K562 (cell line): ENCODE data around the gene GLT1D1. TPM values are rescaled to one million over a fixed set of nuclear protein-coding genes. Genes with fewer than 3 reads are reported as not detected.

Experiments
- ATAC-seq: fragments of 200-7000 bp; cut with Tn5 transposase; 3 replicates; pipeline ENCODE4 v1.9.1; 2020; ENCODE audit warnings: moderate library complexity
- BruUV-seq: library from RNA; stranded (reverse); fragments of 400-500 nt; replicated peaks from 2 replicates; lab custom pipeline; 2021; lab: Mats Ljungman, UMichigan
- CTCF ChIA-PET: fragments of 300-600 bp; formaldehyde crosslinking; extraction: SDS; loops from one replicate; lab custom pipeline; 2021; ENCODE audit warnings: low intra/inter-chr PET ratio; lab: Yijun Ruan, JAX
- POLR2A ChIA-PET: fragments of 300-600, 350-650 bp; sonication (Branson Sonifier 250); formaldehyde crosslinking; extraction: SDS; loops from one replicate; lab custom pipeline; 2021; ENCODE audit warnings: antibody characterized with exemption, inconsistent platforms; lab: Yijun Ruan, JAX
- DNase-seq, 4 experiments: peaks; one replicate each; pipeline versions ENCODE4 v3.0.0 to v3.0.0-alpha.2; 2011 to 2018; ENCODE audit warnings: low spot score in 3 of 4, mixed read lengths in 3 of 4; ENCODE audit errors: extremely low read depth in 1 of 4
- FAIRE-seq: peaks from 2 replicates; lab custom pipeline; 2011; peaks lifted over from hg19 to GRCh38; lab: Jason Lieb, UNC
- H2AFZ ChIP-seq: 2 replicates; pipeline ENCODE4 v1.6.0; 2011; ENCODE audit warnings: low read depth, low read length, control low read depth, inconsistent platforms
- H3K27ac ChIP-seq: fragments of 200-600 bp; 3 replicates; pipeline ENCODE4 v1.8.0; 2011; ENCODE audit warnings: low read depth, mild to moderate bottlenecking, control low read depth, inconsistent platforms, low read length, moderate library complexity, mixed read lengths; ENCODE audit errors: extremely low read depth
- H3K27me3 ChIP-seq, 2 experiments: fragments of 300-600 bp in 1 of 2; 2 replicates in 1 of 2; 3 replicates in 1 of 2; pipeline versions ENCODE4 v1.6.0 to v1.8.0; 2011; ENCODE audit warnings: inconsistent platforms in 2 of 2, low read length in 2 of 2, mild to moderate bottlenecking in 1 of 2, mixed read lengths in 1 of 2, moderate library complexity in 1 of 2; ENCODE audit not compliant: control insufficient read depth in 2 of 2, insufficient read depth in 2 of 2
- H3K36me3 ChIP-seq: fragments of 300-600 bp; 3 replicates; pipeline ENCODE4 v1.8.0; 2011; ENCODE audit warnings: mild to moderate bottlenecking, low read length, inconsistent platforms; ENCODE audit not compliant: control insufficient read depth, insufficient read depth
- H3K4me1 ChIP-seq, 2 experiments: fragments of 200-600 bp in 1 of 2; replicated peaks in 1 of 2; 2 replicates in 1 of 2; 3 replicates in 1 of 2; pipeline versions ENCODE4 v1.5.1 to v1.8.0; 2011; ENCODE audit warnings: inconsistent platforms in 2 of 2, low read length in 2 of 2, mild to moderate bottlenecking in 1 of 2, mixed read lengths in 1 of 2, moderate library complexity in 1 of 2; ENCODE audit not compliant: control insufficient read depth in 2 of 2, insufficient read depth in 2 of 2
- H3K4me2 ChIP-seq: 2 replicates; pipeline ENCODE4 v1.6.1; 2011; ENCODE audit warnings: low read length, control low read depth, inconsistent platforms, mixed read lengths; ENCODE audit not compliant: insufficient read depth
- H3K4me3 ChIP-seq: fragments of 200-600 bp; sonication (generic), shearing (Covaris generic); 2 replicates; pipeline ENCODE4 v1.5.1; 2016; ENCODE audit warnings: control low read depth, inconsistent platforms
- H3K79me2 ChIP-seq: fragments of 200-600 bp; 3 replicates; pipeline ENCODE4 v1.8.0; 2011; ENCODE audit warnings: low read length, inconsistent platforms; ENCODE audit not compliant: control insufficient read depth, insufficient read depth
- H3K9ac ChIP-seq, 2 experiments: 2 replicates each; pipeline versions ENCODE4 v1.6.0 to v1.6.1; 2011; ENCODE audit warnings: low read depth in 2 of 2, low read length in 2 of 2, control low read depth in 1 of 2, inconsistent platforms in 1 of 2, mild to moderate bottlenecking in 1 of 2, mixed read lengths in 1 of 2; ENCODE audit not compliant: insufficient read depth in 1 of 2
- H3K9me1 ChIP-seq: one replicate; pipeline ENCODE4 v1.6.0; 2011; ENCODE audit warnings: inconsistent platforms, mild to moderate bottlenecking, low read length, moderate library complexity; ENCODE audit not compliant: control insufficient read depth, insufficient read depth
- H3K9me3 ChIP-seq: replicated peaks from 2 replicates; pipeline ENCODE4 v1.5.1; 2011; ENCODE audit warnings: low read depth, low read length, inconsistent platforms; ENCODE audit not compliant: control insufficient read depth, insufficient read depth
- H4K20me1 ChIP-seq: replicated peaks from 2 replicates; pipeline ENCODE4 v1.6.1; 2011; ENCODE audit warnings: low read length, inconsistent platforms, mixed read lengths; ENCODE audit not compliant: control insufficient read depth, insufficient read depth
- BCOR ChIP-seq: fragments of 450-650 bp; IDR thresholded peaks from 2 replicates; pipeline ENCODE4 v1.6.1; 2016
- CREBBP ChIP-seq: IDR thresholded peaks from one replicate; pipeline ENCODE4 v1.6.1; 2012; ENCODE audit warnings: low read depth, mild to moderate bottlenecking, control low read depth, inconsistent platforms, low read length
- DACH1 ChIP-seq: fragments of 450-650 bp; IDR thresholded peaks from 2 replicates; pipeline ENCODE4 v1.6.1; 2018; ENCODE audit not compliant: partially characterized antibody
- E4F1 ChIP-seq: fragments of 250-450 bp; sonication (Bioruptor Pico); IDR thresholded peaks from 2 replicates; pipeline ENCODE4 v1.5.0; 2021; ENCODE audit warnings: mild to moderate bottlenecking, borderline replicate concordance
- ELF1 ChIP-seq: fragments of 200-800 bp; sonication (Bioruptor generic); IDR thresholded peaks from 2 replicates; pipeline ENCODE4 v1.6.1; 2016; ENCODE audit warnings: missing genetic modification characterization, missing compliant biosample characterization
- ELK3 ChIP-seq: fragments of 450-650 bp; formaldehyde crosslinking; IDR thresholded peaks from 2 replicates; pipeline ENCODE4 v1.4.0; 2020; ENCODE audit warnings: mild to moderate bottlenecking
- HEY1 ChIP-seq: fragments of 250-450 bp; sonication (Bioruptor Pico); IDR thresholded peaks from 2 replicates; pipeline ENCODE4 v1.5.0; 2020; ENCODE audit warnings: mild to moderate bottlenecking, moderate library complexity, borderline replicate concordance
- HMG20A ChIP-seq: fragments of 450-650 bp; formaldehyde crosslinking; conservative IDR thresholded peaks from 2 replicates; pipeline ENCODE4 v1.4.0; 2020; ENCODE audit warnings: mild to moderate bottlenecking, mixed read lengths
- JUNB ChIP-seq: fragments of 450-650 bp; formaldehyde crosslinking; conservative IDR thresholded peaks from 2 replicates; pipeline ENCODE4 v1.4.0; 2020; ENCODE audit warnings: mild to moderate bottlenecking
- KLF6 ChIP-seq: fragments of 250-450 bp; sonication (Bioruptor Pico); IDR thresholded peaks from 2 replicates; pipeline ENCODE4 v1.4.0; 2020; ENCODE audit warnings: mild to moderate bottlenecking, moderate library complexity, borderline replicate concordance
- L3MBTL2 ChIP-seq: fragments of 450-650 bp; IDR thresholded peaks from 2 replicates; pipeline ENCODE4 v1.6.1; 2016; ENCODE audit warnings: mild to moderate bottlenecking, moderate library complexity
- NFE2L1 ChIP-seq: fragments of 450-650 bp; IDR thresholded peaks from 2 replicates; pipeline ENCODE4 v1.6.1; 2016; ENCODE audit warnings: missing genetic modification characterization, low read depth, mild to moderate bottlenecking, missing compliant biosample characterization, moderate library complexity, borderline replicate concordance
- ZEB2 ChIP-seq: fragments of 450-650 bp; IDR thresholded peaks from 2 replicates; pipeline ENCODE4 v1.6.1; 2016
- ZNF354B ChIP-seq: fragments of 250-450 bp; sonication (Bioruptor Pico); IDR thresholded peaks from 2 replicates; pipeline ENCODE4 v1.4.0; 2020
- ZSCAN29 ChIP-seq: fragments of 450-650 bp; IDR thresholded peaks from 2 replicates; pipeline ENCODE4 v1.6.1; 2017
- ZZZ3 ChIP-seq: fragments of 450-650 bp; IDR thresholded peaks from 2 replicates; pipeline ENCODE4 v1.6.1; 2016; ENCODE audit warnings: antibody characterized with exemption, mild to moderate bottlenecking, moderate library complexity
- WGBS: fragments of 100-300 bp; shearing (Covaris generic); methylation state at CpG from one replicate; pipeline ENCODE4 v1.1.6; 2016; ENCODE audit warnings: low coverage, mixed read lengths; ENCODE audit not compliant: insufficient coverage; ENCODE audit errors: missing lambda C conversion rate; 5-methylcytosine and 5-hydroxymethylcytosine counted together
- in situ Hi-C: fragments of 300-500 bp; cut with MboI; formaldehyde crosslinking; loops from 4 replicates; pipeline ENCODE4 v1.15.0; 2018; ENCODE audit warnings: inconsistent platforms, mixed read lengths
- intact Hi-C: fragments of 100-400 bp; cut with micrococcal nuclease; formaldehyde crosslinking; loops from 2 replicates; pipeline ENCODE4 v1.14.2; 2022
- polyA plus RNA-seq, 8 experiments: library from polyadenylated mRNA; depleted of rRNA in 4 of 8; stranded (reverse) in 5 of 8; unstranded in 3 of 8; fragments of >200 nt; fragmentation: Nextera tagmentation in 2 of 8; fragmentation: Illumina TruSeq in 1 of 8; extraction: Ambion mirVana in 2 of 8; extraction: Trizol in 1 of 8; gene quantifications; 2 replicates each; pipeline versions ENCODE4 v1.2.1 to v1.2.3, GENCODE V29; 2011 to 2014; ENCODE audit warnings: inconsistent platforms in 1 of 8, missing spikeins in 1 of 8
- total RNA-seq, 7 experiments: library from RNA; depleted of rRNA in 6 of 7; stranded (reverse); fragments of >200 nt in 6 of 7; fragmentation: Illumina TruSeq in 2 of 7; extraction: Trizol in 2 of 7; gene quantifications; 2 replicates each; pipeline versions ENCODE4 v1.2.1 to v1.2.3, GENCODE V29; 2011 to 2021; ENCODE audit warnings: low replicate concordance in 1 of 7

GLT1D1 gene
- total and polyA plus RNA-seq, 9 of the 15 experiments (the other 6 are each of a cell fraction or from before 2014, with no cell fraction given): 0.04 TPM; not detected in 8

- Histone ChIP-seq H3K79me2 (no peaks in the 10 kb centered on the region), H4K20me1 (no peaks in the 10 kb centered on the region), H3K9me3 (no peaks in the 10 kb centered on the region), H3K27me3 (peaks cover 25 to 52% of the 10 kb centered on the region in 2 experiments; a peak in 4 of 5 replicates), H3K4me3 (no peak overlapping the region), H3K9ac (no peak overlapping the region), H3K4me2 (no peak overlapping the region), H3K36me3 (no peaks in the 10 kb centered on the region), H2AFZ (no peak overlapping the region), H3K9me1 (no peaks in the 10 kb centered on the region), H3K27ac (no peak overlapping the region), H3K4me1 (peaks cover 0 to 9% of the 10 kb centered on the region in 2 experiments; a peak in 2 of 5 replicates)
- POLR2A ChIA-PET: no interaction called here
- DNase-seq (no peak), ATAC-seq (no peak), FAIRE-seq (no peak)
- no TSS peak for BruUV-seq
- CTCF ChIA-PET: no interaction called here
- intact Hi-C loops (no loop called here), in situ Hi-C loops (no loop called here)
- 2% methylated on average over 5 of the region's 7 CpGs for WGBS
- TF ChIP-seq E4F1 (no peak), ZEB2 (no peak), JUNB (CRISPR knock-in tag) (no peak), ELK3 (CRISPR knock-in tag) (no peak), ELF1 (tag) (no peak), ZNF354B (CRISPR knock-in tag) (no peak), CREBBP (no peak), L3MBTL2 (no peak), HEY1 (no peak), ZSCAN29 (no peak), ZZZ3 (no peak), HMG20A (CRISPR knock-in tag) (no peak), BCOR (no peak), DACH1 (no peak), KLF6 (CRISPR knock-in tag) (no peak), NFE2L1 (tag) (no peak)
These were observed 80.6 kb downstream of the GLT1D1 start for GRCh38 chr12:128933926-128934325.
